Head of caudate nucleus (tissue), 42 donors: ENCODE data around the gene SIRT3.
"Not testable (repeated sequence)": the region's sequence is repeated elsewhere in the genome, so short reads cannot be mapped to it uniquely, and the experiment has no call there.

Source experiments
- DNase-seq, 42 donors: peaks; one replicate each; pipeline versions ENCODE4 v3.0.0 to v3.0.0-alpha.2; 2020 to 2021; ENCODE audit warnings: mixed read lengths in 7 of 42
- intact Hi-C: fragments of 100-400 bp; cut with DNase I; formaldehyde crosslinking; loops from one replicate; pipeline ENCODE4 v1.15.0; 2022

SIRT3 gene

DNA sequence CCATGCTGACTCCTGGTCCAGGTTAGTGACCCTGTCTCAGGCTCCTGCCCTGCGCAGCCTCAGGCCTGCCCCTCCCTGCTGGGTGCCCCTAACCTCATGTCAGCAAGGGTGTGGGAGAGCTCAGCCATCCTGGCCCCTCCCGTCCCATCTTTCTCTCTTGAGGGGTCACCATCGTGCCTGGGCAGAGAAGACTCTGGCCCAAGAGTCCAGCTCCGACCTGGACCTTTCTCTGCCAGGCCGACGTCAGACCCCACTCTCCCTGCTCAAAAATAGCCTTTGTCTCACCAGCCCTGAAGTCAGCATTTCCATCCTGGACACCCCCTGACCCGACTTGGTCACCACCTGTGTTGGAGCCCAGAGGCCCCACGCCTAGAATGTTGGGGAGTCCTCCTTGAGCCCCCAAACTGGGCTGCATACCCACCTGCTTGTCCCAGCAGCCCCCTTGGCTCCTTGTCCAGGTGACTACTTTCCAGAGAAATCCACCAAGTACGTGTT, 38.4 kb downstream of the SIRT3 start:
- intact Hi-C loops, result no loop called here
- DNase-seq, result peak in 13 of 42 donors; percentile 0 to 30 (median 11)

DNA sequence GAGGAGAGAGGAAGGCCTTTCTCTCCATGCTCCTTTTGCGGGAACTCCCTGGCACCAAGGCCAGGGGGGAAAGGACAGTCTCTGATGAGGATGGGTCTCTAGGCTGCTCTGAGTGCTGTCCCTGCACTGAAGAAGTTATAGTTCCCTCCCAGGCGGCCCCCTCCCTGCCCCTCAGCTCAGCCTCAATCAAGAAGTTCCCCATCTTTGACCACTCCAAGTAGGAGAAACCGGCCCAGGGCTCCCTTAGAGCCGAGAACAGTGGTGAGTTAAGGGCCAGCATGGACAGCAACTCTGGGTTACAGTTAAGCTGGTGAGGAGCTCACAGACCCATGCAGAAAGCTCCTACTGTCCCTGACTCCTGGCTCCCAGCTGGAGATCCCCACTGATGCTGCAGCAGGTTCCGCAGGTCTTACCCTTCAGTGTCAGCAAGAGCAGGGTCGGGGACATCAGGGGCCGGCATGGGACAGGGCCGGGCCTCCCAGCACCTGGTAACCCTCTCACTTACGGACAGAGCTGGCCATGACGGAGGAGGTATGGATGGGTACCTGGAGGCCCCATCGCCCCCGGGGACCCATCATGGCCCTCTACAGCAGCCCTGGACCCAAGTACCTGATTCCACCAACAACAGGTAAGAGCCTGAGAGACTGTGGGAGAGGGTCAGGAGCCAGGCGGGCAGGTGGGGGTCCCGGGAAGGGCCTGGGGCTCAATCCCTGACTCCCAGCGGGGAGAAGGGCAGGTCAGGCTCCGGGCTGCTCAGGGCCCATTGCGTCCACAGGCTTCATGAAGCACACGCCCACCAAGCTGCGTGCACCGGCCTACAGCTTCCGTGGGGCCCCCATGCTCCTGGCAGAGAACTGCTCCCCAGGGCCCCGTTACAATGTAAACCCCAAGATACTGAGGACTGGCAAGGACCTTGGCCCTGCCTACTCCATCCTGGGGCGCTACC, 39.1 kb downstream of the SIRT3 start:
- intact Hi-C loops, result no loop called here

DNA sequence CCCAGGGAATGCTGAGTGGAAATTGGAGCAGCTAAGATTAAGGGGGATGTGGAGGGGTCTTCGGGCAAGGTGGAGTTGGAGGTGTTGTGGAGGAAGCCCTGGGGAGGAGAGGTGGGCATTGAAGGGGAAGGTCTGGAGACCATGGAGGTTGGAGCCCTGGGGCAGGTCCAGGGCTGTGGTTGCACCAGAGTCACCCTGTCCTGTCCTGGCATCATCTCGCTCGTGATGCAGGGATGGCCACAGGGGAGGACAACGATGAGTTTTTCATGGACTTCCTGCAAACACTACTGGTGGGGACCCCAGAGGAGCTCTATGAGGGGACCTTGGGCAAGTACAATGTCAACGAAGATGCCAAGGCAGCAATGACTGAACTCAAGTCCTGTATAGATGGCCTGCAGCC, 42.7 kb downstream of the SIRT3 start:
- intact Hi-C loops, result not testable (repeated sequence)
- peak in 9 of 42 donors; percentile 0 to 22 (median 10) for DNase-seq

More for the DNA sequence above, 39.1 kb downstream of the SIRT3 start:
- DNase-seq, result peak in 16 of 42 donors; percentile 1 to 30 (median 11)

DNA sequence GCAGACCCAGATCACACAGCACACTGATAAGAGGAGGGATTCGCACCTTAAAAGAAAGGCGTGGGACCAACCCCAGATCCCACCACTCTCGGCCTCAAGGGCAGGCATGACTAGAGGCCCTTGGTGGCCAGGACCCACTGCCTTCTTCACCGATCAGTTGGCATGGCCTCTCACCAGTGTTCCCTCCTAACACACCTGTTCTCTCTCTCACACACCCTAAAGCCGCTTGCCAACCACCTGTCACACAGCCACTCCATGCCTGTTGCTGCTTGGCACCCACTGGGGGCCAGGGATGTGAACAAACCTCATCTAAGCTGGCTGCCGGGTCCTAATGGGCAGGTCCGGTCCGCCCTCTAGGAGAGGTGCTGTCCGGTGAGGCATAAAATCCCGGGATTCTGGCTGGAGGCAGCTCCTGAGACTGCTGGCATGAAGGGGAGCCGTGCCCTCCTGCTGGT, 43.4 kb downstream of the SIRT3 start, which contains the start of gene SCGB1C1:
Gene SCGB1C1, plus strand, starts transcription at position 405 of the 455 bp plus-strand sequence. Its CDS starts 22 bp downstream, at position 427.
- not testable (repeated sequence) for DNase-seq

DNA sequence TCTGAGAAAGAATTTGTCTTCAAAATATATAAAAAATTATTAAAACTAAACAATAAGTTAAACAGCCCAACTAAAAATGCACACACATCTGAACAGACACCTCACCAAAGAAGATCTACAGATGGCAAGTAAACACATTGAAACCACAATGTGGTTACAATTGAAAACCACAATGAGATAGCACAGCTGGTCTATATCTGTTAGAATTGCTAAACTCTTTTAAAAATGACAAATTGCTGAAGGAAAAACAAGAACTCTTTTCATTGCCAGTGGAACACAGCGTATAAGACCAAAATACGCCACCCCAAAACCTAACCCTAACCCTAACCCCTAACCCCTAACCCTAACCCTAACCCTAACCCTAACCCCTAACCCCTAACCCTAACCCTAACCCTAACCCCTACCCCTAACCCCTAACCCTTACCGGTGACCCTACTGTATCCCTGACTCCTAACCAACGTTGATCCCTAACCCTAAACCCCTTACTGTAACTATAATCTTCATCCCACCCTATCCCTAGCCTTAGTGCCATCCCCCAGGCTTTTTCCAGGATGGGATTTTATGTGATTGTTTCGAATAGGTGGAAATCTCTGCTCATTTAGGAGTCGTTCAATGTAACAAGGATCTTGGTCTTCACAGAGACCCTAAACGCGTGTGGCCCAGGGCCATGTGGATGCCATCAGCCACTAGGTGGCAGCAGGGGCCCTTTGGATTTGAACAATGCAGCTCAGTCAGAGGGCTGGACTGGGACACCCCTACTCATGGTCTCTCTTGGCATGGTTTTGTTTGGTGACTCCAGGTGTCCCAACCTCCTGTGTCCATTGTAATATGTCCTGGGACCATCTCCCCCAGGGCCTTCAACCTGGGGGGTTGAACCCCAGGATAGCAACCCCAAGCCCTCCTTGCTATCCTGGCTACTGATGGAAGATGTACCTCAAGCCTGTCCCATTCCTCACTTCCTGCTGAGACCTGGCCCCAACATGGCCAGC, 44.4 kb downstream of the SIRT3 start:
- peak in 20 of 42 donors; percentile 4 to 84 (median 44) for DNase-seq

More for the DNA sequence above, 43.4 kb downstream of the SIRT3 start, which contains the start of gene SCGB1C1:
- intact Hi-C loops, result not testable (repeated sequence)

DNA sequence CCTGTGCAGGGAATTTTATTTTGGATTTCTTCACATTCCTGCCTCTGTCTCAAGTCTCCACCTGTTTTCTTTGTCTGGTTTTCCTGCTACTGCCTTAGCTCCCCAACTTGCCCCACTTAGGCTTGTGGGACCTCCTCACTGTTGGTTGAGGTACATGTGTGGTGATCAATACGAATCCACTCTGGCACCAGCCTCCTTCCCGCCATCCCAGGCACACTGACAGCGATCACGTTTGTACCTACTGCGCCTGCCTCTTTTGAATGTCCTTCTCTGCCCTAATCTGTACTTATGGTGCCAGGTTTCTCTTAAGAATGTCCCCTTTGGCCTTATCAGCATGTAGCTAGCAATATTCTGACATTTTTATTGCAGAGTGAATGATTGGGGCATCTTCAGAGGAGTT, 45.6 kb downstream of the SIRT3 start:
- peak in 1 of 42 donors; percentile 32 for DNase-seq
- intact Hi-C loops, result not testable (repeated sequence)

More for the DNA sequence above, 44.4 kb downstream of the SIRT3 start:
- intact Hi-C loops, result not testable (repeated sequence)

DNA sequence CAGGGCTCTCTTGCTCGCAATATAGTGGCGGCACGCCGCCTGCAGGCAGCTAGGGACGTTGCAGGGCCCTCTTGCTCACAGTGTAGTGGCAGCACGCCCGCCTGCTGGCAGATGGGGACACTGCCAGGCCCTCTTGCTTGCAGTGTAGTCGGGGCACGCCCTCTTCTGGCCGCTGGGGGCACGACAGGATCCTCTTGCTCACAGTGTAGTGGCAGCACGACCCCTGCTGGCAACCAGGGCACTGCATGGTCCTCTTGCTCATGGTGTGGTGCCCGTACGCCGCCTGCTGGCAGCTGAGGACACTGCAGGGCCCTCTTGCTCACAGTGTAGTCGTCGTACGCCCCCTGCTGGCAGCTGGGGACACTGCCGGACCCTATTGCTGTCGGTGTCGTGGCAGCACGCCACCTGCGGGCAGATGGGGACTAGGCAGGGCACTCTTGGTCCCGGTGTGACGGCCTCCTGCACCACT, 46.3 kb downstream of the SIRT3 start:
- peak in 15 of 42 donors; percentile 1 to 38 (median 14) for DNase-seq
- intact Hi-C loops, result not testable (repeated sequence)

DNA sequence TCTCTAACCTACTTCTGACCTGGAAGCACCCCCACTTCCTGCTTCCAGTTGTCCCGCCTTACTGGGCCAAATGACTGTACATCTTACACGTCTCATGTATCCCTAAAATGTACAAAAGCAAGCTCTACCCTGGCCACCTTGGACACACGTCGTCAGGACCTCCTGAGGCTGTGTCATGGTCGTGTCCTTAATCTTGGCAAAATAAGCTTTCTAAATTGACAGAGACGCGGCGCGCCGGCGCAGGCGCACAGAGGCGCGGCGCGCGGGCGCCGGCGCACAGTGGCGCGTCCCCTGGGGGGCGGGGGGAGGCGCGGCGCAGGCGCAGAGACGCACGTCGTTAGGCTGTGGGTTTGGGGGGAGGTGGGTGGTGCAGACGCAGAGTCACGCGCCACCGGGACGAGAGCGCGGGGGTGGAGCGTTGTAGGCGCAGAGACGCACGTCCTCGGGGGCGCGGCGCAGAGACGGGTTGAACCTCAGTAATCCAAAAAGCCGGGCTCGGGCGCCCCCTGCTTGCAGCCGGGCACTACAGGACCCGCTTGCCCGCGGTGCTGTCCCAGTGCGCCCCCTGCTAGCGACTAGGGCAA, 46.9 kb downstream of the SIRT3 start:
- DNase-seq, result peak in 23 of 42 donors; percentile 0 to 51 (median 29)
- intact Hi-C loops, result not testable (repeated sequence)

DNA sequence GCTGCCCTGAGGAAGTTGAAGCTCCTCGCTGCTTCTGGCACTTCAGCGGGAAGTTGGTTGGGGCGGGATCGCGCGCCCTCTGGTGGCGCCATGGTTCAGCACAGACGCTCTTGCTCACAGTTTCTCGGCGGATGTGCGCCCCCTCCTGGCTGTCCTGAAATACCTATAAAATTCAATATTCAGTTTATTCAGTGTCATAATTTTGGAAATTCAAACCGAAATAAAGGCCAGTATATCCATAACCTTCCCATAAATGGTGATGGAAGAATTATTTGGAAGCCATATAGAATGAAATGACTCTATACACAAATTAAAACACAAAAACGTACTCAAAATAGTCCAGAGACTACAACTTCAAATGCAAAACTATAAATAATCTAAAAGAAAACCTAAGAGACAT, 55.9 kb downstream of the SIRT3 start:
- intact Hi-C loops, result not testable (repeated sequence)

More for the DNA sequence above, 55.9 kb downstream of the SIRT3 start:
- not testable (repeated sequence) for DNase-seq
